GM12891 (cell line): ENCODE results near the gene COMMD1.

ENCODE experiments used
- PAX5 ChIP-seq: IDR thresholded peaks from 2 replicates; pipeline ENCODE4 v1.6.1; 2011; ENCODE audit warnings: low read length, moderate library complexity, mild to moderate bottlenecking; ENCODE audit not compliant: insufficient read depth, severe bottlenecking
- POLR2A ChIP-seq: IDR thresholded peaks from 2 replicates; pipeline ENCODE4 v1.6.1; 2011; ENCODE audit warnings: low read depth, low read length, control low read depth
- POLR2AphosphoS5 ChIP-seq: IDR thresholded peaks from 2 replicates; pipeline ENCODE4 v1.6.1; 2011; ENCODE audit warnings: low read depth, low read length, control low read depth
- POU2F2 ChIP-seq: IDR thresholded peaks from 2 replicates; pipeline ENCODE4 v1.6.1; 2011; ENCODE audit warnings: low read depth, mild to moderate bottlenecking, control low read depth, low read length, moderate library complexity
- SPI1 ChIP-seq: IDR thresholded peaks from 2 replicates; pipeline ENCODE4 v1.6.1; 2011; ENCODE audit warnings: low read depth, low read length, control low read depth
- TAF1 ChIP-seq: IDR thresholded peaks from 2 replicates; pipeline ENCODE4 v1.6.1; 2011; ENCODE audit warnings: low read depth, low read length, control low read depth

- TF ChIP-seq TAF1 (no peak), POLR2A (no peak), PAX5 (no peak), POLR2AphosphoS5 (no peak), POU2F2 (no peak), SPI1 (no peak)
Measured at GRCh38 chr2:61949714-61950560, 44.5 kb downstream of the COMMD1 start.
